D721Med (cell line): ENCODE data around the gene PRR35.

Source experiments
- DNase-seq: peaks from one replicate; pipeline ENCODE4 v3.0.0; 2011; ENCODE audit warnings: low spot score; ENCODE audit not compliant: insufficient read length
- FAIRE-seq: peaks from 2 replicates; lab custom pipeline; 2011; peaks lifted over from hg19 to GRCh38; lab: Jason Lieb, UNC
- CTCF ChIP-seq: IDR thresholded peaks from 2 replicates; pipeline ENCODE4 v1.5.1; 2012; ENCODE audit warnings: mild to moderate bottlenecking, control low read depth; ENCODE audit not compliant: insufficient read depth; ENCODE audit errors: missing control alignments

PRR35 gene

GRCh38 chr16:590188-590814 is 30.1 kb downstream of the PRR35 start:
- peak; percentile 14 for TF ChIP-seq CTCF
- DNase-seq (no peak), FAIRE-seq (no peak)

GRCh38 chr16:590815-591200 is 30.6 kb downstream of the PRR35 start:
- no peak for DNase-seq
- no peak for TF ChIP-seq CTCF
- no peak for FAIRE-seq

GRCh38 chr16:591231-591630 is 31.0 kb downstream of the PRR35 start:
- FAIRE-seq (no peak), DNase-seq (no peak)
- no peak for TF ChIP-seq CTCF

GRCh38 chr16:591892-592517 is 31.8 kb downstream of the PRR35 start:
- no peak for TF ChIP-seq CTCF
- DNase-seq (no peak), FAIRE-seq (no peak)

GRCh38 chr16:592518-593306 is 32.5 kb downstream of the PRR35 start:
- FAIRE-seq (no peak), DNase-seq (no peak)
- TF ChIP-seq CTCF = no peak

- TF ChIP-seq CTCF = no peak
- FAIRE-seq (no peak), DNase-seq (no peak)
Measured at GRCh38 chr16:593406-593805, 33.2 kb downstream of the PRR35 start.
